NCI-H82 treated with DMSO at 0.1 percent for 48 hours (cell line): ENCODE results near the gene KIAA1549.

ENCODE experiments used
- DNase-seq: peaks from one replicate; lab custom pipeline; 2025; ENCODE audit not compliant: unreplicated experiment; lab: John Stamatoyannopoulos, UW

KIAA1549 gene

DNA sequence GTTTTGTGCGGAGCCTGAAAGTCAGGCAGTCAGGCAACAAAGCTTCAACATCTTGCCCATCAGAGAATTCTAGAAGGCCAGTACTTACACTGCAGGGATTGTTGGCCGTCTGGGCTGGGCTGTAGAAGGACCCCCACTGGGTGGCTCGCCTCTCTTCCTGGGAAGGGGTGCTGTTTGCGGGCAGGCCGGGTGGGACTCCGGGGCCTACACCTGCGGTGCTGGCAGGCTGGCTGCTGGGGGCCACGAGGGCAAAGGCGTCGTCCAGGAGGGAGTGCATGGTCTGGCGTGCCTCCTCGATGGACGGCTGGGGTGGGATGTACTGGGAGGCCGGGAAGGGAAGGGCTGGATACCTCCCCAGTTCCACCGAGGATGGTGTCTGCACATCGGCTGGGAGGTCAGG is 120.1 kb downstream of the KIAA1549 start:
- DNase-seq, result no peak

GRCh38 chr7:138857728-138858127 is 123.5 kb downstream of the KIAA1549 start:
- DNase-seq, result no peak

GRCh38 chr7:138854115-138854645 is 127.0 kb downstream of the KIAA1549 start:
- no peak for DNase-seq

- no peak for DNase-seq
Observed at GRCh38 chr7:138853448-138853847, 127.7 kb downstream of the KIAA1549 start.

DNA sequence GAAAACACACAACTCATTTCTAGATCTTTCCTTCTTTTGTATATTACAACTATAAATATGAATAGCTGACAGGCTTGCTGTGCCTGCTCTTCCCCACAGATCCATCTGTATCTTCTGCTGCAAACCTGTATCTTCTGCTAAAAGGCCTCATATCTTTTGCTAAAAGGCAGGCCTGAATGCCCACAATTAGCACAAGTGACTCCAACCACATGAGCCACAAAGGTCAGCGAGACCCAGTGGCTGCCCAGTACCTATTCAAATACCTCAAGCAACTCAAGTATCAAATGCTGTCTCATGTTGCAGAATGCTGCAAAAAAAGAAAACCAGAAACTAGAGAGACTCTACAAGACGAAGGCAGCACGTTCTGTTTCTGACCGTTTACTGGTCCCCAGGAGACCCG is 128.7 kb downstream of the KIAA1549 start:
- DNase-seq, result no peak

DNA sequence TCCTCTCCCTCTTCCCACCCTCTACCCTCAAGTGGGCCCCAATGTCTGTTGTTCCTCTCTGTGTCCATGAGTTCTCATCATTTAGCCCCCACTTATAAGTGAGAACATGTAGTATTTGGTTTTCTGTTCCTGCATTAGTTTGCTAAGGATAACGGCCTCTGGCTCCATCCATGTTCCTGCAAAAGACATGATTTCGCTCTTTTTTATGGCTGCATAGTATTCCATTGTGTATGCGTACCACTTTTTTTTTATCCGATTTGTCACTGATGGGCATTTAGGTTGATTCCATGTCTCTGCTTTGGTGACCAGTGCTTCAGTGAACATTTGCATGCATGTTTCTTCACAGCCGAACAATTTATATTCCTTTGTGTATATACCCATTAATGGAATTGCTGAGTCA is 131.5 kb downstream of the KIAA1549 start:
- DNase-seq, result no peak

DNA sequence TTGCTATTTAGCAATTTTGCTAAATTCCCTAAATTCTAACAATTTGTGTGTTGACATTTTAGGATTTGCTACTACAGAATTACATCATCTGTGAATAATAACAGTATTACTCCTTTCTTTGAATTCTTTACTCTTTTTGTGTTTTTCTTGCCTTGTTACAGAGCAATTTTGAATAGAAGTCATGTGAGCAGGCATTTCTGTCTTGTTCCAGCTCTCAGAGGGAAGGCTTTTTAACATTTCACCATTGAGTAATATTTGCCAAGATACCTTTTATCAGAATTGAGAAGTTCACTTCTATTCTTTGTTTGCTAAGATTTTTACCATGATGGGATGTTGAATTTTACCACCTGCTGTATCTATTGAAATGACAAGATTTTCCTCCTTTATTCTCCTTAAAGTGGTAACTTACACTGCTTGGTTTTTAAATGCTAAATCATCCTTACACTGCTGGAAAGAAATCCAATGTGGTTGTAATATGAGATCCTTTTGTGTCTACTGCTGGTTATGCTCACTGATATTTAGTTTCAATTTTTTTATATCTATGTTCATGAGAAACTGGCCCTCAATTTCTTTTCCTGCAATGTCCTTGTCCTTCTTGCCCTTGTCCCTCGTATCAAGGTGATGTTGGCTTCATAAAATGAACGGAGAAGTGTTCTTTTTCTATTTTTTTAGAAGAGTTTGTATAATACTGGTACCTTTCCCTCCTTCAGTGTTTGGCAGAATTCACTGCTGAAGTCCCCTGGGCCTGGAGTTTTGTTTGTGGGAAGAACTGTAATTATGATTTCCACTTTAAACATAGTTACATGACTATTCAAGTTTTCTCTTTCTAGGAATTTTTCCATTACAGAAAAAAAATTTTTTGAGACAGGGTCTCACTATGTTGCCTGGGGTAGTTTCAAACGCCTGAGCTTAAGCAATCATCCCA is 132.9 kb downstream of the KIAA1549 start:
- DNase-seq, result no peak

DNA sequence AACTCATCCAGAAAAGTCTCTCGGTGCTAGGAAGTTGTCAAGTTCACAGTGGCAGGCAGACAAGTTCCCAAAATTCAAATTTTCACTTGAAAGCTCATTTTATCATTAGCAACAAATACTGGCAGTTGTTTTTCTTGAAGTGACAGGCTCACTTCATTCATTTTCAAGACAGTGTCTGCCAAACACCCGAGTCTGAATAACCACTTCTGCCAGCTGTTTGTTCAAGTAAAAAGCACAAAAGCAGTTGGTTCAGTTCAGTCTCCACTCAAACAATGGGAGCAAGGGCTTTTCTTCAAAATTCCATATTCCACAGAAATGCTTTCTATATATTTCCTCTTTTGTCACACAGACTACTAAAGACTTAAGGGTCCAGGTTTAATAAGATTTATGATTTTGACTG is 135.5 kb downstream of the KIAA1549 start:
- no peak for DNase-seq

- no peak for DNase-seq
Observed at GRCh38 chr7:138843632-138844580, 137.3 kb downstream of the KIAA1549 start.

GRCh38 chr7:138842111-138842510 is 139.1 kb downstream of the KIAA1549 start:
- no peak for DNase-seq

GRCh38 chr7:138838166-138838565 is 143.0 kb downstream of the KIAA1549 start:
- no peak for DNase-seq

- no peak for DNase-seq
Observed at GRCh38 chr7:138837627-138838026, 143.6 kb downstream of the KIAA1549 start.

- DNase-seq, result no peak
Observed at GRCh38 chr7:138835087-138835486, 146.1 kb downstream of the KIAA1549 start.

DNA sequence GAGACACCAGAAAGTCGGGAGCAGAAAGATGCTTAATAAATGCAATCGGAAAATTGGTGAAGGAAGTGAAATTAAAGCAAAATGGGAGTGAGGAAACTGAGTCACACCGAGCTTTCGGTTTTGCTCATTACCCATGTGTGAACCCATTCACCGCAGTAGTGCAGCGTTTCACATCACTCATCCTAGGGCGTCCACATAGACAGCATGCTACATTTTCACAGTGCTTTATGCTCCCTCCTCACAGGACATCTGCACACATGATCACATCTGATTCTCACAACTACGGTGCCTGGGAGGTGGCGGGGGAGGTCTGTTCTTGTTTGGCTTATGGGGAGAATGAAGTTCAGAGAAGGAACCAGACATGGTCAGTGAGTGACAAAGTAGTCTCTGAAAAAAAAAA is 146.6 kb downstream of the KIAA1549 start:
- DNase-seq, result no peak

DNA sequence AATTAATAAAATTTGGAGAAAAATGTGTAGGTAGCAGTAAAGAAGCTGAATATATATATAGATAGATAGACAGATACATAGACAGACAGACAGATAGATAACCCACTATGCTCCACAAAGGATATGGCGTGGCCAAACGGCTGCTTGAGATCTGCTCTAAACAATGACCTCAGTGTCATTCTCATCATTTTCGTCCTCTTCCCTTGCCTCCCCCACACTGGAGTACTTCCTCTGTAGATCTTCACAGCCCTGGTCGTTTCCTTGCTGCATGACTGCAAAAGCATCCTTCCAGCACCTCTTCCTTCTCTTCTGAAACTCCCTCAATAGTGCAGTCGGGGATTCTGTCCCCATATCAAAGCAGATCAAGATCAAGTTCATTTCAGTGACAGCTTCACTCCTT is 147.6 kb downstream of the KIAA1549 start:
- no peak for DNase-seq

GRCh38 chr7:138832966-138833365 is 148.2 kb downstream of the KIAA1549 start:
- DNase-seq, result no peak

- no peak for DNase-seq
Observed at GRCh38 chr7:138829335-138829734, 151.9 kb downstream of the KIAA1549 start.

DNA sequence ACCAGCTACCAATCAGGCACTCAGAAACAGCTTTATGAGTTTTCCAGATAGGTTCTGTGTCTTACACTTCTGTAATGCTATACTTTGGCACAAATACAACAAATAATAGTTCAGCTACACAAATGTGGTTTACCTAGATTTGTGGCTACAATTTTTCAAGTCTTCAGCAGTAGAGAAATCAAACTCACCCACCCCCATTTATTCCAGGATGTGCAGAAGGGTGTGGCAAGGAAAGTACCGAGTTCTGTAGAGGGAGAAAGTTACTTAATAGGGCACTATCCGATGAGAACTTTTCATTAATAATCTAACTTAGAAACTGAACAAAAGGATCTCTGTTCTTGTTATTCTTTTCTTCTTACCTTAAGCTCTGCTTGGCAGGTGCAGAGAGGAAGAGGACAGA is 152.9 kb downstream of the KIAA1549 start:
- no peak for DNase-seq

DNA sequence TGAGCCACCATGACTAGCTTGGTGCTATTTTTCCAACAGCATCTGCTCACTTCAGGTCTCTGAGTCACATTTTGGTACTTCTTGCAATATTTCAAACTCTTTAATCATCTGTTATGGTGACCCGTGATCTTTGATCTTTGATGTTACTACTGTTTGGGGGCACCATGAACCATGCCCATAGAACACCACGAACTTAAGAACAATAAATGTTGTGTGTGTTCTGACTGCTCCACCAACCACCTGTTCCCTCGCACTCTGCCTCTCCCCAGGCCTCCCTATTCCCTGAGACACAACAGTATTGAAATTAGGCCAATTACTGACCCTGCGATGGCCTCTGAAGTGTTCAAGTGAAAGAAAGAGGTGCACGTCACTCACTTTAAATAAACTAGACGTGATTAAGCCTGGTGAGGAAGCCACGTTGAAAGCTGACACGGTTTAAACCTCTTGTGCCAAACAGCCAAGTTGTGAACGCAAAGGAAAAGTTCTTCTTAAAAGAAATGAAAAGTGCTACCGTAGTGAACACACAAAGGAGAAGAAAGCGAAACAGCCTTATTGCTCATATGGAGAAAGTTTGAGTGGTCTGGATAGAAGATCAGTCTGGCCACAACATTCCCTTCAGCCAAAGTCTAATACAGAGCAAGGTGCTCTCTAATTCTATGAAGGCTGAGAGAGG is 156.0 kb downstream of the KIAA1549 start:
- DNase-seq, result no peak

- no peak for DNase-seq
Observed at GRCh38 chr7:138822867-138823535, 158.2 kb downstream of the KIAA1549 start.
